GM18498 (cell line): ENCODE measurements around the gene KIF7.

Experiments
- ATAC-seq: cut with Tn5 transposase; IDR thresholded peaks from one replicate; pipeline ENCODE4 v1.9.1; 2021; ENCODE audit warnings: mild to moderate bottlenecking, moderate library complexity; ENCODE audit not compliant: unreplicated experiment

Gene KIF7

GRCh38 chr15:89649716-89650115, 5.6 kb downstream of the KIF7 start:
- no peak for ATAC-seq

DNA sequence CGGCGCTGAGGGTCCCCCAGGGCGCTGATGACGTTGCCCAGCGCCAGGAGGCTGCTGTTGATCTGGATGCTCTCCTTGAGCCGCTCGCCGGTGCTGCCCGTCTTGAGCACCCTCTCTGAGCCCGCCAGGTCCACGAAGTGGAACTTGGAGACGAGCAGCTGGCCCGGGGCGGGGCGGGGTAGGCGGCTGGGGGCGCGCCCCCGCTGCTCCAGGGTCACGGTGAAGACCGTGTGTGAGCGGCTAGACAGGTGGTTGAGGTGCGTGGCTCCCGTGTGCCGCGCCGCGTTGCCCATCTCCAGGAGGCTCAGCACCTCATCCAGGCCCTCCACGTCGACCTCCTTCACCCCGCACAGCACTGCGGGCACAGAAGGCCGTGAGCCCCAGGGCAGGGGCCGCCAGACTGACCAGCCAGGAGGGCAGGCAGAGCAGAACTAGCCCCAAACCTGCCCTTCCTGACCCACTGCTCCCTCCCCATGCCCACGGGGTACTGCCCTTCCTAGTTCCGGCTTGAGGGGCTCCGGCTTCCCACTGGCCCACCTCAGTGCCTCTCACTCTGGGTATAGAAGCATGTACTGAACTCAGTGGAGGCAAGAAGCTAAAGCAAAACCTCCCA, 6.1 kb downstream of the KIF7 start:
- no peak for ATAC-seq

- ATAC-seq: no peak
Observed at GRCh38 chr15:89648106-89649012, 6.9 kb downstream of the KIF7 start.

GRCh38 chr15:89647191-89647851, 7.9 kb downstream of the KIF7 start:
- no peak for ATAC-seq

- ATAC-seq: no peak
Observed at GRCh38 chr15:89646416-89647141, 8.7 kb downstream of the KIF7 start.

- ATAC-seq: no peak
Observed at GRCh38 chr15:89645680-89646079, 9.6 kb downstream of the KIF7 start.

GRCh38 chr15:89642106-89642505, 13.2 kb downstream of the KIF7 start:
- ATAC-seq: no peak

- no peak for ATAC-seq
Observed at GRCh38 chr15:89641053-89641452, 14.2 kb downstream of the KIF7 start.

GRCh38 chr15:89640245-89640644, 15.0 kb downstream of the KIF7 start:
- no peak for ATAC-seq

DNA sequence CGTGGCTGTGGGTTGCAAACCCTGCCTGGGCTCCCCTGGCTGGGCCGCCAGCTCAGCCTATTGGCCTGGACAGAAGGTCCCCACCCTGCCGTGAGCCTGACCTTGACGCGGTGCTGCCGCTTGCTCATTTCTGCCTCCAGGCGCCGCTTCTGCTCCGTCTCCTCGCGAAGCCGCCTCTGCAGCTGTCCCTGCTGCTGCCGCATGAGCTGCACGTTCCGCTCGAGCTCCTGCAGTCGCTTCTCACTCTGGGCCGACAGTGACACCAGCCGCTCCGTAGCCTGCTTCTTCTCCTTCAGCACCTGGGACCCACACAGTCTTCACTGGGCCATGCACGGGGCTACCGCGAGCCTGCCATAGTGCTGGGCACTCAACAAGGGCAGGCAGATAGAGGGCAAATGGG, 21.7 kb downstream of the KIF7 start:
- ATAC-seq: no peak

DNA sequence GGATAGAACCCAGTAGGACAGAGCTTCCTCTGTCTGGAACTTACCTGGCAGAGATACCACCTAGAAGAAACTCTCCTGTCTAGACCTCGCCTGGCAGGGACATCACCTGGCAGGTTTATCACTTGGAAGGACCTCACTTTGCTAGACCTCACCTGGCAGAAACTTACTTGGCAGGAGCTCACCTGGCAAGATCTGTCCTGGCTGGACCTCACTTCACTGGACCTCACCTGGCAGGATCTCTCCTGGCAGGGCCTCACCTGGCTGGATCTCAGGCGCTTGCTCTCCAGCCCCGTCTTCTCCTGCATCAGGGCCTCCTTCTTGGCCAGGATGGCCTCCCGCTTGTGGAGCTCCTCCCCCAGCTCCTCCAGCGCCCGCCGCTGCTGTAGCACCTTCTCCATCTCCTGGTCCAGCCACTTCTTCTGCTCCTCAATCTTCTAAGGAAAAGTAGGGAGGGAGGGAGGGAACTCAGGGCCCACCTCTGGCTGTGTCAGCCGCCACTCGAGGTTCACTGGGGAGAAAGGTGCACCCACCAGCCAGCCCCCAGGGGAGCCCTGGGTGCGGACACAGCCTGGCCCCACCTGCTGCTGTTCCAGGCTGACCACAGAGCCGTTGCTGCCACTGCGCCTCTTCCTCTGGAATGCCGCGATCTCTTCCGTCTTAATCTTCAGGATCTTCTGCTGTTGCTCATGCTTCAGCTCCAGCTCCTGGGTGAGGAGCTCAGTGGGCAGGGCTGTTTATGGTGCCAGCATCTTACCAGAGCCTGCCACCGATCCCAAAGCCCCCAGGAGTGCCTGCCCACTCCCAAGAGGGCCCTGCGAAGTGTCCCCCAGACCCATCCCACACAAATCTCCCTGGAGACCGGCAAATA, 22.5 kb downstream of the KIF7 start:
- no peak for ATAC-seq

DNA sequence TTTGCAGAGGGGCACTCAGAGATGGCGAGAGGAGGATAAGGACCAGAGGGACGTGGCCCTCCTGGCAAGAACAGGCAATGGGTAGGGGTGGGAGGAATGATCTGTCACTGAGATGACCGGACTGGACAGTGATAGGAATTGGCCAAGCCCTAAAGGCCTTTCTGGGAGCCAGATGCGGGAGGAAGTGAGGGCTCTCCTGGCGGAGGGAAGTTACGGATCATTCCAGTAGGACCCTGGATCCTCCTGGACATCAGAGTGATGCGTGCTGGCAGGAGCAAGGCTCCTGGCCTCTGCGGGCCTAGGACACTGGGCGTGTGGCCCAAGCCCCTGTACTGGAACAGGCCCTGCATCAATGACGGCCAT, 23.4 kb downstream of the KIF7 start:
- ATAC-seq: no peak

DNA sequence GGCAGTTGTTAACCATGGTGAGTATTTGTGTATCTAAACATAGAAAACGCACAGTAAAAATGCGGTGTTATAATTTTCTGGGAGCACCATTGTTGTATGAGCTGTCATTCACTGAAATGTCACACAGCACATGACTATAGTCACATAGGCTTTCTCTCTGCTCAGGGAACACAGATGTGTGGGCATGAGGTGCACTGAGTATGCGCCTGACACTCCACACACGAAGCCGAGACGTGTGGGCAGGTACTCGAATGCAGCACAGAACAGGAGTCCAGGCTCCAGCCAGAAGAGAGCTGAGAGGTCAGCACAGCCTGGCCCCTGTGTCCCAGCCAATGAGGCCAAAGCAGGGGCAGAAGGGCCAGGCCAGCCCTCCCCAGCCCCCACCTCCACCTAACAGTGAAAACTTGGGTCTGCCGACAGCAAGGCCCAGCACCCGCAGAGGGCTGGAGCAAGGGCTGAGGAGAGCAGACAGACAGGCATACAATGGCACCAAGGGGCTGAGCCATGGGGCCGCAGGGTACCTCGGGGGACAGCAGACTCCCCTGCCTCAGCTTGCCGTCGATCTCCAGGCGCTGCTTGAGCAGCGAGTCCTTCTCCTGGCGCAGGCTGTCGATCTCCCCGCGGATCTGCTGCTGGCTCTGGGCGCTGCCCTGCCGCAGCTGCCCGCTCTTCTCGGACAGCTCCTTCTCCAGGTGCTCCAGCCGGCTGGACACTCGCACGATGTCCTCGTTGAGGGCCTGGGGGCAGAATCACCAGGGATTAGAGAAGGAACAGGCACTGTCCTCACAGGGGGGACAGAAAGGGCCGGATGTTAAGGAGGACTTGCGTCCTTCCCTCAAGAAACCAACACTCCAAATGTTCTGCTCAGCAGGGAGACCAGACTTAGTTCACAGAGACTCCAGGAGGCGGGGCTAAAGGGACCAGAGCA, 24.0 kb downstream of the KIF7 start:
- ATAC-seq: no peak

- ATAC-seq: no peak
Observed at GRCh38 chr15:89630260-89630659, 25.0 kb downstream of the KIF7 start.

GRCh38 chr15:89629829-89630228, 25.4 kb downstream of the KIF7 start:
- no peak for ATAC-seq

DNA sequence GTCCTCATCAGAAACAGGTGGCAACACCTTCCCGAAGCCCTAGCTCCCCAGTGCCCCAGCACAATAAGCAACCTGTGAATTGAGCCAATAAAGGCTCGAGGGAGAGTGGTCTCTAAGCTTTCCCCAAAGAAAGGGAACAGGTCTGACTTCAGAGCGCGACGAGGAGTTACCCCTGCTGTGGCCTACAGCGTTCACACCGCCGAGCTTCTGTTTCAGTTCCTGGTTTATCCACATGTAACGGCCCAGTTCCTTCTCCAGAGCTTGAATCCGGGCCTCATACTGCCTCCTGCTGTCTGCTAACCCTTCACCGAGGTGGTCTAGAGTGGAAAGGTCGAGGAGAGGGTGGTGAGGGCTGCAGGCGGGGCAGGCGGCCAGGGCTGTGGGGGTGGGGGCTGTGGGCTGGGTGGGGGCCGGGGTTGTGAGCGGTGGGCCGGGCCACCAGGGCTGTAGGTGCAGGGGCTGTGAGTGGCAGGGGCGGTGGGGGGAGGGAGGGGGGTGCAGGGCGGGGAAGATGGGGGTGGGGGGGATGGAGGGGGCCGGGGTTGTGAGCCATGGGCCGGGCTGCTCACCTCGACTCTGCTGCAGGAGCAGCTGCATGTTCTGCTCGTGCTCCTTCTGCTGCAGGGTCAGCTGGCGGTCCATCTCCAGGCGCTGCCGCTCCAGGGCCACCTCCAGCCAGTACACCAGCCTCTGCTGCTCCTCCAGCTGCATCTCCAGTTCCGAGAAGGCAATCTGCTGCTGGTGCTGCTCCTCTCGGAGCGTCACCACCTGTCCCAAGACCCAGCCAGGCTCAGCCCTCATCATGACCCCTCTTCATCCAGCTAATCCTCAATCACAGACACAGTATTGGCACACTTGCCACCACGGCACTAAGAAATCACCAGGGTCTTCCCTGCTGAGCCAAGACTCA, 26.2 kb downstream of the KIF7 start:
- no peak for ATAC-seq

GRCh38 chr15:89628301-89628700, 27.0 kb downstream of the KIF7 start:
- no peak for ATAC-seq

DNA sequence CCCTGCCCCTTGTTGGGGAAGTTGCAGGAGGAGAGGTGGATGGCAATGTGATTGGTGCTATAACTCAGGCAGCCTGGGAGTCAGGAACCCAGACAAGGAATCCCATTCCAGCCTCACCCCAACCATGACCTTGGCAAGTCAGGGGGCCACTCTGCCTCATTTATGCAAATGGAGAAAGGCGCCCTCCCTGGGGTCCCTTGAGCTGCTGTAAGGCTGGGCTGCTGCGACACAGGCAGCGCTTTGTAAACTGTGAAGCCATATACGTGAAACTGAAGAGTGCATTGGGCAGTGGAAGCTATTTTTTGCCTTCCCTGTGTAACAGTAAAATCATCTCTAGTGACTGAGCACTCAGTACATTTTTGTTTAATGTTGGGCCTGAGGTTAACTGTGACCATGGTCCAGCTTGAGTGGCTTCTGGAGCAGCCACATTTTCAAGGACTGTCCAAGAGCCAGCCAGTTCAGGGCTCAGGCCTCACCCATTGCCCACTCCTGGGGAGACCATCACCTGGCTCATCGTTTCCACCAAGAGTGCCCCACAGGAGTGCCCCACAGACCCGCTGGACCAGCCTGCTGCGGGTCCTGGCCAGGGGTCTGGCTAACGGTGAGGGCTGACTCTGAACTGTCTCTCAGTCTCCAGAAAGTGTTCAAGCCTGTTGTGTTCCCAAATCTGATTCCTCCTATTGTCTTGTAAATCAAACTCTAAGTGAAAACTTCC, 27.9 kb downstream of the KIF7 start:
- ATAC-seq: no peak
